ENCODE data around the gene CEMIP2.

Gene CEMIP2

GRCh38 chr9:71754151-71754550, 14.2 kb downstream of the CEMIP2 start:
- TF ChIP-seq CTCF (IDR thresholded peaks at IDR 0.05; ENCODE audit: poor library complexity, severe bottlenecking), result no peak
- no peak overlapping the region for H3K4me3 ChIP-seq (ENCODE audit: severe bottlenecking)
- no peaks in the 10 kb centered on the region for H3K9me3 ChIP-seq (ENCODE audit: severe bottlenecking)
- H3K27ac ChIP-seq (ENCODE audit: poor library complexity, severe bottlenecking), result no peak overlapping the region
- no peaks in the 10 kb centered on the region for H3K27me3 ChIP-seq (ENCODE audit: insufficient read depth, poor library complexity, severe bottlenecking)
- H3K4me1 ChIP-seq (ENCODE audit: insufficient read depth, poor library complexity, severe bottlenecking), result peaks cover 23% of the 10 kb centered on the region
- H3K36me3 ChIP-seq (ENCODE audit: low read depth), result peaks cover 14% of the 10 kb centered on the region
- ATAC-seq (ENCODE audit: low read depth) (no peak), DNase-seq (ENCODE audit: low spot score) (no peak)

- Histone ChIP-seq H3K4me1 (ENCODE audit: insufficient read depth, poor library complexity, severe bottlenecking) (peaks cover 11% of the 10 kb centered on the region), H3K27ac (ENCODE audit: poor library complexity, severe bottlenecking) (no peak overlapping the region), H3K4me3 (ENCODE audit: severe bottlenecking) (no peak overlapping the region), H3K9me3 (ENCODE audit: severe bottlenecking) (no peaks in the 10 kb centered on the region), H3K27me3 (ENCODE audit: insufficient read depth, poor library complexity, severe bottlenecking) (no peaks in the 10 kb centered on the region), H3K36me3 (ENCODE audit: low read depth) (peaks cover 19% of the 10 kb centered on the region)
- ATAC-seq (ENCODE audit: low read depth), result no peak
- TF ChIP-seq CTCF (IDR thresholded peaks at IDR 0.05; ENCODE audit: poor library complexity, severe bottlenecking), result no peak
- no peak for DNase-seq (ENCODE audit: low spot score)
These were observed 15.4 kb downstream of the CEMIP2 start for GRCh38 chr9:71752928-71753327.

GRCh38 chr9:71752352-71752751, 16.0 kb downstream of the CEMIP2 start:
- Histone ChIP-seq H3K27me3 (ENCODE audit: insufficient read depth, poor library complexity, severe bottlenecking) (no peaks in the 10 kb centered on the region), H3K9me3 (ENCODE audit: severe bottlenecking) (no peaks in the 10 kb centered on the region), H3K4me3 (ENCODE audit: severe bottlenecking) (no peak overlapping the region), H3K27ac (ENCODE audit: poor library complexity, severe bottlenecking) (no peak overlapping the region), H3K4me1 (ENCODE audit: insufficient read depth, poor library complexity, severe bottlenecking) (peaks cover 5% of the 10 kb centered on the region), H3K36me3 (ENCODE audit: low read depth) (peaks cover 16% of the 10 kb centered on the region)
- DNase-seq (ENCODE audit: low spot score) (no peak), ATAC-seq (ENCODE audit: low read depth) (no peak)
- TF ChIP-seq CTCF (IDR thresholded peaks at IDR 0.05; ENCODE audit: poor library complexity, severe bottlenecking), result no peak

GRCh38 chr9:71748280-71748743, 20.0 kb downstream of the CEMIP2 start:
- no peak for TF ChIP-seq CTCF (IDR thresholded peaks at IDR 0.05; ENCODE audit: poor library complexity, severe bottlenecking)
- Histone ChIP-seq H3K36me3 (ENCODE audit: low read depth) (peaks cover 31% of the 10 kb centered on the region), H3K4me3 (ENCODE audit: severe bottlenecking) (no peak overlapping the region), H3K4me1 (ENCODE audit: insufficient read depth, poor library complexity, severe bottlenecking) (peaks cover 4% of the 10 kb centered on the region), H3K27me3 (ENCODE audit: insufficient read depth, poor library complexity, severe bottlenecking) (no peaks in the 10 kb centered on the region), H3K9me3 (ENCODE audit: severe bottlenecking) (no peaks in the 10 kb centered on the region), H3K27ac (ENCODE audit: poor library complexity, severe bottlenecking) (no peak overlapping the region)
- DNase-seq (ENCODE audit: low spot score), result no peak
- no peak for ATAC-seq (ENCODE audit: low read depth)

GRCh38 chr9:71747576-71747975, 20.7 kb downstream of the CEMIP2 start:
- no peak for TF ChIP-seq CTCF (IDR thresholded peaks at IDR 0.05; ENCODE audit: poor library complexity, severe bottlenecking)
- Histone ChIP-seq H3K4me3 (ENCODE audit: severe bottlenecking) (no peak overlapping the region), H3K36me3 (ENCODE audit: low read depth) (peaks cover 32% of the 10 kb centered on the region), H3K27ac (ENCODE audit: poor library complexity, severe bottlenecking) (no peak overlapping the region), H3K9me3 (ENCODE audit: severe bottlenecking) (no peaks in the 10 kb centered on the region), H3K27me3 (ENCODE audit: insufficient read depth, poor library complexity, severe bottlenecking) (no peaks in the 10 kb centered on the region), H3K4me1 (ENCODE audit: insufficient read depth, poor library complexity, severe bottlenecking) (peaks cover 11% of the 10 kb centered on the region)
- ATAC-seq (ENCODE audit: low read depth), result no peak
- DNase-seq (ENCODE audit: low spot score), result no peak
